A549 (cell line): ENCODE data around the gene GARNL3. TPM values are rescaled to one million over a fixed set of nuclear protein-coding genes. Genes with fewer than 3 reads are reported as not detected.

Experiments
- ATAC-seq, 2 experiments: fragments of 200-7000 bp in 1 of 2; fragments of >200 bp in 1 of 2; cut with Nextera tagmentation in 1 of 2; cut with Tn5 transposase in 1 of 2; 3 replicates each; pipeline versions ENCODE4 v1.8.0 to v1.9.1; 2018 to 2020; ENCODE audit warnings: mild to moderate bottlenecking in 1 of 2, moderate library complexity in 1 of 2
- CTCF ChIA-PET: fragments of 300-600 bp; sonication (Branson Sonifier 250); formaldehyde crosslinking; extraction: SDS; loops from one replicate; lab custom pipeline; 2021; ENCODE audit warnings: antibody characterized with exemption, inconsistent platforms; lab: Yijun Ruan, JAX
- POLR2A ChIA-PET: fragments of 350-600 bp; formaldehyde crosslinking; extraction: SDS; loops from one replicate; lab custom pipeline; 2021; ENCODE audit warnings: antibody characterized with exemption, inconsistent platforms; lab: Yijun Ruan, JAX
- DNase-seq, 2 experiments: peaks; one replicate each; pipeline versions ENCODE4 v3.0.0 to v3.0.0-alpha.2; 2011 to 2016; ENCODE audit warnings: low read depth in 1 of 2, low spot score in 1 of 2
- FAIRE-seq: peaks from 2 replicates; lab custom pipeline; 2011; peaks lifted over from hg19 to GRCh38; lab: Jason Lieb, UNC
- H3K27ac ChIP-seq, 2 experiments: fragments of >200 bp; sonication (Bioruptor Twin); formaldehyde crosslinking; 3 replicates each; pipeline ENCODE4 v1.5.1; 2016 to 2017
- H3K4me1 ChIP-seq: fragments of >200 bp; sonication (Bioruptor Twin); formaldehyde crosslinking; 3 replicates; pipeline ENCODE4 v1.6.1; 2016
- H3K4me2 ChIP-seq: fragments of >200 bp; sonication (Bioruptor Twin); formaldehyde crosslinking; 3 replicates; pipeline ENCODE4 v1.6.1; 2016
- H3K4me3 ChIP-seq: fragments of >200 bp; sonication (Bioruptor Twin); formaldehyde crosslinking; 3 replicates; pipeline ENCODE4 v1.5.1; 2016
- H3K9me3 ChIP-seq: fragments of >200 bp; sonication (Bioruptor Twin); formaldehyde crosslinking; 3 replicates; pipeline ENCODE4 v1.6.1; 2016
- CBX8 ChIP-seq: fragments of 200-600 bp; sonication (generic); IDR thresholded peaks from 2 replicates; pipeline ENCODE4 v1.6.1; 2016
- CEBPB ChIP-seq, 2 experiments: fragments of >200 bp in 1 of 2; sonication (Bioruptor Twin) in 1 of 2; formaldehyde crosslinking in 1 of 2; IDR thresholded peaks; 2 replicates each; pipeline ENCODE4 v1.6.1; 2012 to 2016
- CHD4 ChIP-seq: fragments of 200-600 bp; sonication (generic); IDR thresholded peaks from 2 replicates; pipeline ENCODE4 v1.6.1; 2016; ENCODE audit warnings: antibody characterized with exemption, mild to moderate bottlenecking, borderline replicate concordance
- EP300 ChIP-seq, 2 experiments: fragments of >200 bp; sonication (Bioruptor Twin); formaldehyde crosslinking; IDR thresholded peaks; 2 replicates in 1 of 2; 3 replicates in 1 of 2; pipeline ENCODE4 v1.6.1; 2016 to 2017
- FOSL2 ChIP-seq, 2 experiments: fragments of 450-650 bp in 1 of 2; fragments of >200 bp in 1 of 2; sonication (Bioruptor Twin) in 1 of 2; formaldehyde crosslinking; IDR thresholded peaks; 2 replicates each; pipeline versions ENCODE4 v1.5.0 to v1.6.1; 2016 to 2020; ENCODE audit warnings: mild to moderate bottlenecking in 1 of 2, moderate library complexity in 1 of 2
- FOXS1 ChIP-seq: fragments of 250-450 bp; sonication (Bioruptor Pico); IDR thresholded peaks from 2 replicates; pipeline ENCODE4 v1.5.0; 2020; ENCODE audit warnings: mild to moderate bottlenecking, moderate library complexity
- GATA3 ChIP-seq: IDR thresholded peaks from 2 replicates; pipeline ENCODE4 v1.6.1; 2012; ENCODE audit warnings: borderline replicate concordance
- HEYL ChIP-seq: fragments of 250-450 bp; sonication (Bioruptor Pico); IDR thresholded peaks from 2 replicates; pipeline ENCODE4 v1.8.0; 2021; ENCODE audit warnings: mild to moderate bottlenecking, moderate library complexity
- HOXB13 ChIP-seq: fragments of 250-450 bp; sonication (Bioruptor Pico); IDR thresholded peaks from 2 replicates; pipeline ENCODE4 v1.5.0; 2020; ENCODE audit warnings: low read depth, mild to moderate bottlenecking, moderate library complexity
- JUN ChIP-seq, 2 experiments: fragments of >200 bp; sonication (Bioruptor Twin); formaldehyde crosslinking; IDR thresholded peaks; 2 replicates in 1 of 2; 3 replicates in 1 of 2; pipeline ENCODE4 v1.6.1; 2016 to 2017
- JUNB ChIP-seq: fragments of >200 bp; sonication (Bioruptor Twin); formaldehyde crosslinking; IDR thresholded peaks from 2 replicates; pipeline ENCODE4 v1.6.1; 2016
- KDM5A ChIP-seq: fragments of 200-600 bp; sonication (generic); IDR thresholded peaks from 2 replicates; pipeline ENCODE4 v1.6.1; 2016; ENCODE audit warnings: antibody characterized with exemption, mild to moderate bottlenecking
- MAFK ChIP-seq: fragments of 450-650 bp; IDR thresholded peaks from 2 replicates; pipeline ENCODE4 v1.6.1; 2014; ENCODE audit not compliant: partially characterized antibody
- MAX ChIP-seq: IDR thresholded peaks from 2 replicates; pipeline ENCODE4 v1.6.1; 2012
- NFE2L2 ChIP-seq: fragments of 150-350 bp; conservative IDR thresholded peaks from 2 replicates; pipeline ENCODE4 v1.6.1; 2014; ENCODE audit warnings: low read length
- NPAS2 ChIP-seq: fragments of 250-450 bp; sonication (Bioruptor Pico); IDR thresholded peaks from 2 replicates; pipeline ENCODE4 v1.8.0; 2022; ENCODE audit warnings: mild to moderate bottlenecking, moderate library complexity, borderline replicate concordance
- RCOR1 ChIP-seq: fragments of 150-350 bp; IDR thresholded peaks from 2 replicates; pipeline ENCODE4 v1.6.1; 2014; ENCODE audit warnings: antibody characterized with exemption, low read length, low read depth
- SMC3 ChIP-seq: fragments of >200 bp; sonication (Bioruptor Twin); formaldehyde crosslinking; IDR thresholded peaks from 3 replicates; pipeline ENCODE4 v1.6.1; 2018; ENCODE audit warnings: inconsistent platforms
- TP53 ChIP-seq: fragments of 250-450 bp; sonication (Bioruptor Pico); IDR thresholded peaks from 2 replicates; pipeline ENCODE4 v1.5.0; 2021; ENCODE audit warnings: mild to moderate bottlenecking, moderate library complexity
- ZC3H11A ChIP-seq: fragments of 450-650 bp; IDR thresholded peaks from 2 replicates; pipeline ENCODE4 v1.6.1; 2014; ENCODE audit warnings: antibody characterized with exemption, mild to moderate bottlenecking
- WGBS: methylation state at CpG from one replicate; pipeline ENCODE4 v1.1.6; 2017; ENCODE audit errors: missing lambda C conversion rate; 5-methylcytosine and 5-hydroxymethylcytosine counted together
- polyA plus RNA-seq, 4 experiments: library from polyadenylated mRNA; depleted of rRNA in 3 of 4; stranded (reverse); fragments of >200 nt; fragmentation: RNase III in 1 of 4; extraction: RNeasy Plus Mini Kit Qiagen cat#74134 plus additional on column Dnase treatment in 1 of 4; gene quantifications; 2 replicates in 3 of 4; 3 replicates in 1 of 4; pipeline ENCODE4 v1.2.3, GENCODE V29; 2011 to 2017
- TF ChIP-seq, protein P1 (sequence below): fragments of 250-450 bp; sonication (Bioruptor Pico); IDR thresholded peaks from 2 replicates; pipeline ENCODE4 v1.5.0; 2021; ENCODE audit warnings: mild to moderate bottlenecking, moderate library complexity, borderline replicate concordance

Gene GARNL3
- polyA plus RNA-seq, 2 of the 4 experiments (the other 2 are of a cell fraction), result 2.9 to 5.1 TPM

- Histone ChIP-seq H3K9me3 (no peaks in the 10 kb centered on the region), H3K27ac (peak overlapping the region in 1 of 2 experiments; percentile 54; a peak in 2 of 6 replicates), H3K4me3 (no peak overlapping the region), H3K4me2 (no peak overlapping the region), H3K4me1 (peaks cover 46% of the 10 kb centered on the region)
- no peak for DNase-seq
- CTCF ChIA-PET, result interaction anchor here (1.2 to 4.0 kb wide), 3 partner anchors 17 to 63 kb away, joined by 3 to 12 read pairs (median 5); partner anchors contain the start of gene SLC2A8
- 92% methylated on average over 2 of the region's 2 CpGs for WGBS
- no peak for ATAC-seq
- no peak for FAIRE-seq
- POLR2A ChIA-PET, result no interaction called here
- TF ChIP-seq RCOR1, result no peak
- TF ChIP-seq, protein P1, sequence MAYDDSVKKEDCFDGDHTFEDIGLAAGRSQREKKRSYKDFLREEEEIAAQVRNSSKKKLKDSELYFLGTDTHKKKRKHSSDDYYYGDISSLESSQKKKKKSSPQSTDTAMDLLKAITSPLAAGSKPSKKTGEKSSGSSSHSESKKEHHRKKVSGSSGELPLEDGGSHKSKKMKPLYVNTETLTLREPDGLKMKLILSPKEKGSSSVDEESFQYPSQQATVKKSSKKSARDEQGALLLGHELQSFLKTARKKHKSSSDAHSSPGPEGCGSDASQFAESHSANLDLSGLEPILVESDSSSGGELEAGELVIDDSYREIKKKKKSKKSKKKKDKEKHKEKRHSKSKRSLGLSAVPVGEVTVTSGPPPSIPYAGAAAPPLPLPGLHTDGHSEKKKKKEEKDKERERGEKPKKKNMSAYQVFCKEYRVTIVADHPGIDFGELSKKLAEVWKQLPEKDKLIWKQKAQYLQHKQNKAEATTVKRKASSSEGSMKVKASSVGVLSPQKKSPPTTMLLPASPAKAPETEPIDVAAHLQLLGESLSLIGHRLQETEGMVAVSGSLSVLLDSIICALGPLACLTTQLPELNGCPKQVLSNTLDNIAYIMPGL (CRISPR knock-in tag), result no peak
- no peak for TF ChIP-seq TP53 (CRISPR knock-in tag)
Observed at GRCh38 chr9:127334725-127335124, 70.2 kb downstream of the GARNL3 start.

DNA sequence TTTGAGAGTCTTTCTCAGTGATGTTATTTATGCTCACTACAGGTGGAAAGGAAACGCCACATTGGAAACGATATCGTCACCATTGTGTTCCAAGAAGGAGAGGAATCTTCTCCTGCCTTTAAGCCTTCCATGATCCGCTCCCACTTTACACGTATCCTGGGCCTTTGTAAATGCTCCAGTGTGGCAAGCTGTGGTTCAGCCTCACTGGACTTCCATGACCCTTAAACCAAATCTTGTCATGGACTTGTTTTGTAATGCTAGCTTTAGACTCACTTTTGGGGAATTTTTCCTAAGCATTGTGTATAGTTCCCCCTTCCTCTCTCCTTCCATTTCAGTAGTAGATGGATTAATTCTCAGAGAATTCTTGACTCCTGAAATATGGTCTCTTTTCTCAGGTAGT lies 71.5 kb downstream of the GARNL3 start:
- no peak for FAIRE-seq
- CTCF ChIA-PET, result interaction anchor here (1.4 to 4.0 kb wide), 2 partner anchors 28 to 61 kb away, joined by 3 to 12 read pairs; partner anchors contain the start of gene SLC2A8
- H3K4me1 ChIP-seq, result peaks cover 34% of the 10 kb centered on the region
- ATAC-seq, result no peak
- 93% methylated on average over 5 of the region's 5 CpGs for WGBS
- TF ChIP-seq HEYL (CRISPR knock-in tag), result no peak
- TF ChIP-seq FOXS1, result no peak
- no peak for TF ChIP-seq MAFK
- no peak for TF ChIP-seq ZC3H11A
- TF ChIP-seq, all 56 proteins: peak for 0
- Histone ChIP-seq H3K4me2 (peak overlapping the region; percentile 77), H3K4me3 (no peak overlapping the region; the same call in 2 of the 3 replicates), H3K27ac (peak overlapping the region; percentile 76 to 84), H3K9me3 (no peaks in the 10 kb centered on the region)
- POLR2A ChIA-PET, result no interaction called here
- no peak for DNase-seq

DNA sequence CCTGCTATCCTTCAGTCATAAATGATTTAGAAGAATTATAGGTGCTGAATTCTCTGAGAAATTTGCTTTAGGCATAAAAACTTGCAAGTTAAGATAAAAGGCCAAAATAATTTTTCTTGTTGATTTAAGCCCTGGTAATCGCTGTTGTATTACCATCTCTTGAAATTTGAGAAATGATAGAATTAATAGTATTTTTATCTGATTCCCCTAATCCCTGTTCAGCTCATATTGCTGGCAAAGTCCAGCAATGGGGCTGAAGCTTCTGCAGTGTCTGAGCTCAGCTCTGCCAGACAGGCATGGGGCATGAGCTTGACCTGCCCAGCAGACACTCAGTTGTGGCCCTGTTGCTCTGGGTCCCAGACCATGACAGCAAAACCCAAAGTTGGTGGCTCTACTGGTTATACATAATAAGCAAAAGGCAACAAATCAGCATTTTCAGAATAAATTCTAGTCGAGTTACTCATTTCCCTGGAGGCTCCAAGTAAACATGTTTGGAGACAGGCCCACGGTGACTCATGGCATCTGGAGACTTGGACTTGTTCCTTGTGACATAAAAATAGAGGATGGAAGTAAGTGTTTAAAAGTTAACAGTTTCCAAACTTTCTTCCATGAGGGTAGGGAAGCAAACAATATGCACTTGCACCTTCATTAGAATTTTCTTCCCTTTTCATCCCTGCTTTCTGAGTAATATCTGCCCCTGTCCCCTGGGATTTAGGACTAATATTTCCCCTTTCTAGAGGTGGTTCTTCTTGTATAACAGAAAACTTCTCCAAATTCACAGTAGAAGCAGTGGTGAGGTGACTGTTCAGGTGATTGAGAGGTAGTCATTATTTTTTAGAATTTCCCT lies 72.2 kb downstream of the GARNL3 start:
- WGBS, result 2% methylated on average over 3 of the region's 3 CpGs
- H3K4me1 ChIP-seq, result peaks cover 34% of the 10 kb centered on the region
- H3K4me3 ChIP-seq, result no peak overlapping the region; the same call in 2 of the 3 replicates
- H3K27ac ChIP-seq, result peak overlapping the region; percentile 76 to 84
- POLR2A ChIA-PET, result no interaction called here
- peak; percentile 84 for FAIRE-seq
- peak overlapping the region; percentile 77 for H3K4me2 ChIP-seq
- TF ChIP-seq FOSL2 (IDR thresholded peaks at IDR 0.05) (peak; percentile 93), FOSL2 (CRISPR knock-in tag; IDR thresholded peaks at IDR 0.05) (peak; percentile 98), CEBPB (IDR thresholded peaks at IDR 0.05) (peak in 1 of 2 experiments; percentile 60; a peak in 2 of 4 replicates), KDM5A (no peak), RCOR1 (no peak), MAX (peak; percentile 77), CHD4 (no peak), CBX8 (no peak), GATA3 (peak; percentile 75), EP300 (IDR thresholded peaks at IDR 0.05) (peak in 1 of 2 experiments; percentile 52; a peak in 1 of 5 replicates), NFE2L2 (no peak), NPAS2 (CRISPR knock-in tag) (no peak), JUNB (peak; percentile 93), SMC3 (0 out of 3 replicates have a peak, but pooled peaks have one; percentile 14), JUN (IDR thresholded peaks at IDR 0.05) (peak in 1 of 2 experiments; percentile 35; a peak in 1 of 5 replicates), HOXB13 (no peak), MAFK (peak; percentile 91)
- TF ChIP-seq, protein P1 (CRISPR knock-in tag), result no peak
- TF ChIP-seq, all 56 proteins: peak for 9
- CTCF ChIA-PET, result interaction anchor here (1.1 to 4.0 kb wide), 2 partner anchors 27 to 61 kb away, joined by 3 to 12 read pairs; partner anchors contain the start of gene SLC2A8
- peak; percentile 93 to 94 for ATAC-seq
- no peaks in the 10 kb centered on the region for H3K9me3 ChIP-seq
- peak; percentile 80 to 88 for DNase-seq
